HepG2 (cell line): ENCODE results near the gene SETD1B. TPM values are rescaled to one million over a fixed set of nuclear protein-coding genes. Genes with fewer than 3 reads are reported as not detected.

ENCODE experiments used
- AKNA ChIP-seq: sonication (generic); formaldehyde crosslinking; IDR thresholded peaks from 2 replicates; pipeline ENCODE4 v1.4.0; 2020; ENCODE audit warnings: missing genetic modification reagents, borderline replicate concordance
- CHD2 ChIP-seq: IDR thresholded peaks from 2 replicates; pipeline ENCODE4 v1.6.1; 2011; ENCODE audit warnings: low read depth, low read length, improper control_type of control experiment
- CREBL2 ChIP-seq: sonication (generic); formaldehyde crosslinking; IDR thresholded peaks from 2 replicates; pipeline ENCODE4 v1.8.1; 2023; ENCODE audit warnings: missing genetic modification reagents, mild to moderate bottlenecking, borderline replicate concordance
- CSRNP2 ChIP-seq: sonication (generic); formaldehyde crosslinking; conservative IDR thresholded peaks from 2 replicates; pipeline ENCODE4 v1.8.0; 2022; ENCODE audit warnings: low read depth, missing genetic modification reagents
- FOXC1 ChIP-seq: sonication (generic); formaldehyde crosslinking; IDR thresholded peaks from 2 replicates; pipeline ENCODE4 v1.8.0; 2022; ENCODE audit warnings: mild to moderate bottlenecking, missing genetic modification reagents, borderline replicate concordance
- GRHL1 ChIP-seq: sonication (generic); formaldehyde crosslinking; conservative IDR thresholded peaks from 2 replicates; pipeline ENCODE4 v1.8.0; 2022; ENCODE audit warnings: missing genetic modification reagents
- HCFC1 ChIP-seq: fragments of 150-350 bp; IDR thresholded peaks from 2 replicates; pipeline ENCODE4 v1.6.1; 2014; ENCODE audit warnings: low read depth, low read length
- IRF2 ChIP-seq: IDR thresholded peaks from 2 replicates; pipeline ENCODE4 v1.6.1; 2018; ENCODE audit warnings: missing genetic modification reagents, missing compliant biosample characterization
- MEIS1 ChIP-seq: sonication (generic); formaldehyde crosslinking; IDR thresholded peaks from 2 replicates; pipeline ENCODE4 v1.9.0; 2021; ENCODE audit warnings: mild to moderate bottlenecking, missing genetic modification reagents, moderate library complexity, borderline replicate concordance
- NFKB2 ChIP-seq: sonication (generic); formaldehyde crosslinking; IDR thresholded peaks from 2 replicates; pipeline ENCODE4 v1.4.0; 2020; ENCODE audit warnings: missing genetic modification reagents, borderline replicate concordance
- NR0B2 ChIP-seq: sonication (generic); formaldehyde crosslinking; IDR thresholded peaks from 2 replicates; pipeline ENCODE4 v1.4.0; 2020; ENCODE audit warnings: mild to moderate bottlenecking, missing genetic modification reagents
- PCBP1 ChIP-seq: fragments of 200-400 bp; formaldehyde crosslinking; IDR thresholded peaks from 2 replicates; pipeline ENCODE4 v1.6.1; 2017; ENCODE audit warnings: mild to moderate bottlenecking, low read depth, low read length, borderline replicate concordance
- RFX3 ChIP-seq: IDR thresholded peaks from 2 replicates; pipeline ENCODE4 v1.6.1; 2016; ENCODE audit warnings: missing biosample characterization, missing genetic modification reagents
- U2AF1 ChIP-seq: fragments of 200-400 bp; formaldehyde crosslinking; optimal IDR thresholded peaks from 2 replicates; pipeline ENCODE3; 2017; ENCODE audit warnings: mild to moderate bottlenecking, low read depth, low read length
- ZNF550 ChIP-seq: sonication (generic); formaldehyde crosslinking; IDR thresholded peaks from 2 replicates; pipeline ENCODE4 v1.4.0; 2020; ENCODE audit warnings: mild to moderate bottlenecking, missing genetic modification reagents, borderline replicate concordance
- ZNF598 ChIP-seq: sonication (generic); formaldehyde crosslinking; IDR thresholded peaks from 2 replicates; pipeline ENCODE4 v1.5.1; 2020; ENCODE audit warnings: mild to moderate bottlenecking, missing genetic modification reagents, borderline replicate concordance
- ZNF724P ChIP-seq: sonication (generic); formaldehyde crosslinking; IDR thresholded peaks from 2 replicates; pipeline ENCODE4 v1.8.0; 2022; ENCODE audit warnings: missing genetic modification reagents, borderline replicate concordance
- ZNF781 ChIP-seq: sonication (generic); formaldehyde crosslinking; IDR thresholded peaks from 2 replicates; pipeline ENCODE4 v1.5.1; 2020; ENCODE audit warnings: borderline replicate concordance, mild to moderate bottlenecking, missing genetic modification reagents; ENCODE audit errors: not compliant biosample characterization
- polyA plus RNA-seq, 8 experiments: library from polyadenylated mRNA; depleted of rRNA in 3 of 8; stranded (reverse) in 7 of 8; unstranded in 1 of 8; fragments of >200 nt; fragmentation: Illumina TruSeq in 4 of 8; extraction: Trizol in 4 of 8; gene quantifications; 2 replicates each; pipeline versions ENCODE4 v1.2.1 to v1.2.3, GENCODE V29; 2011 to 2016; ENCODE audit warnings: low read depth in 4 of 8, missing spikeins in 1 of 8, mixed read lengths in 1 of 8; ENCODE audit not compliant: insufficient read depth in 1 of 8
- total RNA-seq, 5 experiments: library from RNA; depleted of rRNA; stranded (reverse); fragments of >200 nt; fragmentation: Illumina TruSeq; extraction: Trizol; gene quantifications; 2 replicates each; pipeline ENCODE4 v1.2.3, GENCODE V29; 2016; ENCODE audit warnings: low read depth in 1 of 5

The SETD1B gene
- total and polyA plus RNA-seq, 2 of the 13 experiments (the other 11 are each of a cell fraction or from before 2014, with no cell fraction given): 1.1 to 1.4 TPM

GRCh38 chr12:121796855-121797751 lies 6.7 kb upstream of the SETD1B start (continued):
- TF ChIP-seq MEIS1 (CRISPR knock-in tag) (peak; percentile 52; the same call in 1 of the 2 replicates), GRHL1 (CRISPR knock-in tag) (no peak), NR0B2 (CRISPR knock-in tag) (peak; percentile 66; the same call in 1 of the 2 replicates), CSRNP2 (CRISPR knock-in tag) (no peak), CHD2 (no peak), ZNF550 (CRISPR knock-in tag) (no peak), PCBP1 (no peak), U2AF1 (peak; percentile 25), AKNA (CRISPR knock-in tag) (no peak), ZNF781 (peak; percentile 31), RFX3 (CRISPR knock-in tag) (no peak), ZNF598 (CRISPR knock-in tag) (peak; percentile 10; the same call in 1 of the 2 replicates), CREBL2 (CRISPR knock-in tag) (no peak), IRF2 (CRISPR knock-in tag) (peak; percentile 75), ZNF724P (CRISPR knock-in tag) (no peak), NFKB2 (CRISPR knock-in tag) (no peak), FOXC1 (no peak; the same call in 1 of the 2 replicates), HCFC1 (0 out of 2 replicates have a peak, but pooled peaks have one; percentile 18)
